ENCODE results near the gene MGAT3.

- TF ChIP-seq EZH2 (IDR thresholded peaks at IDR 0.05) (no peak), POLR2AphosphoS5 (IDR thresholded peaks at IDR 0.05; ENCODE audit: borderline replicate concordance, low read depth, low read length) (no peak), FOXP2 (optimal IDR thresholded peaks at IDR 0.05; ENCODE audit: control extremely low read depth, extremely low read length, insufficient read depth) (no peak)
These were observed 54.4 kb downstream of the MGAT3 start for GRCh38 chr22:39511226-39511625.

All from SK-N-MC (cell line).